ENCODE measurements around the gene COX6A2. TPM values are rescaled to one million over a fixed set of nuclear protein-coding genes. Genes with fewer than 3 reads are reported as not detected.

The COX6A2 gene
- total RNA-seq, 2 donors from 2014 or later: not detected

DNA sequence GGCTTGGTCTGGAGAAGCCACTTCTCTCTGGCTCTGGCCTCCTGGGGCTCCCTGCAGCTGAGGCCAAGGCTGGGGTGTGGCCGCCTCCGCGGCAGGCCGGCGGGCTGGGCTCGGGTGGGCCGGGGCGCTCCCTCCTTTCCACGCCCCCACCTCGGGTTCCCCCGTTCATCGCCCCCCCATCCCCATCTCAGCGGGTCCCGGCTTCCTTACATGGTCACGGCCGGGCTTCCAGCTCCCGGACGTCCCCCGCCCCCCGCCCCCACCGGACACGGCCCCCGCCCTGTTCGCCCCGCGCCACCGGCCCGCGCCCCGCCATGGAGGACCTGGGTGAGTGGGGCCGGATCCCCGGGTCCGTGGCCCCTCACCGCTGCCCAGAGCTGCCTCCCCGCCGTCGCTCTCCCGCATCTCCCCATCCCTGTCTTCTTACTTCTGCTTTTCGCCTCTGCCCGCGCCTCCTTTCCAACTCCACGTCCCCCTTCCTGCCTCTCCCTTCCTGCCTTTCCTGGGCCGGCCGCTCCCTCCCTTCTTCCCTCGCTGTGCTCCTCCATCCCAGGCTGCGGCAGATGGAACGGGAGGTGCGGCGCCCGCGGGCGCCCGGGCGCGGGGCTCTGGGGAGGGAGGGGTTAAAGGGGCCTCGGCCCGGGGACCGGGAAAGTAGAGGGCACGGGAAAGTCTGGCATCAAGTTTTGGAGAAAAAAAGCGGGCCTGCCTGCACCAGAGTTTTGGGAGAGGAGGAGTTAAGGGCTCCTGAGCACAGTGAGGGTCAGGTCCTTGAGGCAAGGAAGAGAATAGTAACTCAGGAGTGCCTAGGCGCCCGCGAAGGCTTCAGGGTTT is 43.9 kb upstream of the COX6A2 start, which contains the start of gene TGFB1I1:
TGFB1I1 (plus strand) TSS at position 278 of the 834 bp plus-strand sequence; CDS start at position 315, 37 bp downstream.
- H3K4me1 ChIP-seq: peaks cover 4% of the 10 kb centered on the region
- intact Hi-C loops (cut with DNase I): no loop called here

DNA sequence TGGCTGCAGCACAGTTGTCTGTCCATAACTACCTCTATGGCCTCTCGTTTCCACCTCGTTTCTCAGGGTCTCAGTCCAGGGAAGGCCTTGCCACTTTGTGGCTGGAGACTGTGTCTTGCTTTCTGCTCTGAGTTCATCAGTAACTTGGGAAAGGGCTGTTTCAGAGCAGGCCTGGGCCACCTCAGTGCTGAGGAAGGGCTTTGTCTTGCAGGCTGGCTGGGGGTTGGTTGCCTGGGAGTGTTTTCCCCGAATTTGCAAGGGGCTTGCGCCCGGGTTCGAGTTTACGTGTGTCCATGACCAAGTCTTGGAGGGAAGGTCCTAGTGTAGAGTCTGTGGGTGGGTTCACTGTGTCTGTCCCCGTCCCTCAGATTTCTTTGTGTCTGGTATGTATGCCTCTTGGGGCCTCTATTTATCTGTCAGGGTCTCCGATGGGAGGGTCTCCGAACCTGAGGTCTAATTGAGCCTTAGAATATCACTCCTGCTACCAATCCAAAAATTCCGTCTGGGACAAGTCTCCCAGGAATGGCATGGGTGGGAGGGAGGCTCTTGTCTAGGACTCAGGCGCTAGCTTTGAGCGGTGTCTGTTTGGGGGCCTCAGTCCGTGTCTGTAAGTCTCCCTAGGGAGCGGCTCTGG is 43.2 kb upstream of the COX6A2 start:
- H3K4me1 ChIP-seq: peaks cover 4% of the 10 kb centered on the region
- TF ChIP-seq, protein P1, sequence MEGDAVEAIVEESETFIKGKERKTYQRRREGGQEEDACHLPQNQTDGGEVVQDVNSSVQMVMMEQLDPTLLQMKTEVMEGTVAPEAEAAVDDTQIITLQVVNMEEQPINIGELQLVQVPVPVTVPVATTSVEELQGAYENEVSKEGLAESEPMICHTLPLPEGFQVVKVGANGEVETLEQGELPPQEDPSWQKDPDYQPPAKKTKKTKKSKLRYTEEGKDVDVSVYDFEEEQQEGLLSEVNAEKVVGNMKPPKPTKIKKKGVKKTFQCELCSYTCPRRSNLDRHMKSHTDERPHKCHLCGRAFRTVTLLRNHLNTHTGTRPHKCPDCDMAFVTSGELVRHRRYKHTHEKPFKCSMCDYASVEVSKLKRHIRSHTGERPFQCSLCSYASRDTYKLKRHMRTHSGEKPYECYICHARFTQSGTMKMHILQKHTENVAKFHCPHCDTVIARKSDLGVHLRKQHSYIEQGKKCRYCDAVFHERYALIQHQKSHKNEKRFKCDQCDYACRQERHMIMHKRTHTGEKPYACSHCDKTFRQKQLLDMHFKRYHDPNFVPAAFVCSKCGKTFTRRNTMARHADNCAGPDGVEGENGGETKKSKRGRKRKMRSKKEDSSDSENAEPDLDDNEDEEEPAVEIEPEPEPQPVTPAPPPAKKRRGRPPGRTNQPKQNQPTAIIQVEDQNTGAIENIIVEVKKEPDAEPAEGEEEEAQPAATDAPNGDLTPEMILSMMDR (IDR thresholded peaks at IDR 0.05): no peak
- intact Hi-C loops (cut with DNase I): no loop called here
- H3K9ac ChIP-seq (ENCODE audit: low read depth in 2 of 2, low read length in 2 of 2): peak overlapping the region; percentile 51 to 54
- no peaks in the 10 kb centered on the region for H3K9me3 ChIP-seq
- H3K4me3 ChIP-seq: peak overlapping the region; percentile 37
- no peaks in the 10 kb centered on the region for H3K36me3 ChIP-seq
- no peaks in the 10 kb centered on the region for H3K27me3 ChIP-seq
- H3K27ac ChIP-seq: peak overlapping the region; percentile 85
- DNase-seq: no peak

More for the DNA sequence above, 43.9 kb upstream of the COX6A2 start, which contains the start of gene TGFB1I1:
- peak; percentile 60 for DNase-seq
- no peaks in the 10 kb centered on the region for H3K9me3 ChIP-seq
- TF ChIP-seq, protein P1 (IDR thresholded peaks at IDR 0.05): no peak
- no peaks in the 10 kb centered on the region for H3K36me3 ChIP-seq
- H3K9ac ChIP-seq (ENCODE audit: low read depth in 2 of 2, low read length in 2 of 2): peak within 1 kb of the TSS; percentile 59 to 68
- no peaks in the 10 kb centered on the region for H3K27me3 ChIP-seq
- peak within 1 kb of the TSS; percentile 85 for H3K27ac ChIP-seq
- H3K4me3 ChIP-seq: peak within 1 kb of the TSS; percentile 37

DNA sequence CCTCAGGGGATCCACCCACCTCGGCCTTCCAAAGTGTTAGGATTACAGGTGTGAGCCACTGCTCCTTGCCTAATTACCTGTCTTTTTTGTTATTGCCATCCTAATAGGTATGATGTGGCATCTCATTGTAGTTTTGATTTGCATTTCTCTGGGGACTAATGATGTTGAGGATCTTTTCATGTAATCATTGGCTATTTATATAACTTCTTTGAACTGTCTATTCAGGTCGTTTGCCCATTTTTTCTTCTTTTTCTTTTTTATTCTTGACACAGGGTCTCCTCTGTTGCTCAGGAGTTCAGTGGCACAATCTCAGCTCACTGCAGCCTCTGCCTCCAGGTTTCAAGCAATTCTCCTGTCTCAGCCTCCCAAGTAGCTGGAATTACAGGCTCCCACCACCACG is 42.5 kb upstream of the COX6A2 start:
- H3K9ac ChIP-seq (ENCODE audit: low read depth in 2 of 2, low read length in 2 of 2): no peak overlapping the region
- H3K36me3 ChIP-seq: no peaks in the 10 kb centered on the region
- H3K4me3 ChIP-seq: no peak overlapping the region
- intact Hi-C loops (cut with DNase I): no loop called here
- no peak for DNase-seq
- H3K4me1 ChIP-seq: peaks cover under 1% of the 10 kb centered on the region
- TF ChIP-seq, protein P1 (IDR thresholded peaks at IDR 0.05): no peak
- no peaks in the 10 kb centered on the region for H3K27me3 ChIP-seq
- H3K27ac ChIP-seq: peak overlapping the region; percentile 85
- no peaks in the 10 kb centered on the region for H3K9me3 ChIP-seq

DNA sequence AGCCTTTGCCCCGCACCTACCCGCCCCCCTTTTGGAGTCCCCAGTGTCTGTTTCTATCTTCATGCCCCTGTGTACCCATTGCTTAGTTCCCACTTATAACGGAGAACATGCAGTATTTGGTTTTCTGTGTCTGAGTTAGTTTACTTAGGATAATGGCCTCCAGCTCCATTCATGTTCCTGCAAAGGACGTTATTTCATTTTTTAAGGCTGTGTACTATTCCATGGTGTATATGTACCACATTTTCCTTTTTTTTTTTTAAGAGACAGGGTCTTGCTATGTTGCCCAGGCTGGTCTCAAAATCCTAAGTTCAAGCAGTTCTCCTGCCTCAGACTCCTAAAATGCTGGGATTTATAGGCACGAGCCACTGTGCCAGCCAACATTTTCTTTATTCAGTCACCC is 39.7 kb upstream of the COX6A2 start:
- TF ChIP-seq, protein P1 (IDR thresholded peaks at IDR 0.05): no peak
- no peaks in the 10 kb centered on the region for H3K4me1 ChIP-seq
- no peak for DNase-seq
- no peak overlapping the region for H3K27ac ChIP-seq
- H3K36me3 ChIP-seq: no peaks in the 10 kb centered on the region
- H3K9ac ChIP-seq (ENCODE audit: low read depth in 2 of 2, low read length in 2 of 2): no peak overlapping the region
- no peak overlapping the region for H3K4me3 ChIP-seq
- H3K27me3 ChIP-seq: no peaks in the 10 kb centered on the region
- no peaks in the 10 kb centered on the region for H3K9me3 ChIP-seq
- intact Hi-C loops (cut with DNase I): no loop called here

DNA sequence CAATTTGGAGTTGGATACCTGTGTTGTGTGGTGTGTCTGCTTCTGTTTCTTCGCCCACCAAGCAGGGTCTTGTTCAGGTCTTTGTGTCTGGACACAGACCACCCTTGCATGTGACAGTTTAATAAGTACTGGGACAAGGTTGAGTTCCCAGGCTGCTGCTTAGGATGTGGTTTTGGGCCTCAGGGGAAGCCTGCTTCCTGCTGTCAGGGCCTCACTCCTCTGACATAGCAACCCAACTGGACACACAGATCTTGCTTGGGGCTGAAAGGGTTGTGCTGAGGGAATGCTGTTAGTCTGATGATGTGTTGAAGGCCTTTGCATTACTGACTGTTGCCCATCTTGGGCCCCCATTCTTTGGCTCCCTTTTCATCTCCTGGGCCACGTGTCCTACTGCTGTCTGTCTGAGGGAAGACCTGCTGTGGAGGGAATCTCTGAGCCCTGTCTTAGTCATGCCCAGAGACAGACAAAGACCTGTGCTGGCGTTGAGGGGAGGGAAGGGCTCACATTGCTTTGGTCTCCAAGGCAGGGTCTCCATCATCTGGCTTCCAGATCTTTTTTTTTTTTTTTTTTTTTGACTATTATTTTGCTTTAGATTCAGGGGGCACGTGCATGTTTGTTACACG is 39.1 kb upstream of the COX6A2 start:
- no peaks in the 10 kb centered on the region for H3K27me3 ChIP-seq
- TF ChIP-seq, protein P1 (IDR thresholded peaks at IDR 0.05): no peak
- no peaks in the 10 kb centered on the region for H3K4me1 ChIP-seq
- no peak for DNase-seq
- H3K9ac ChIP-seq (ENCODE audit: low read depth in 2 of 2, low read length in 2 of 2): no peak overlapping the region
- no peaks in the 10 kb centered on the region for H3K9me3 ChIP-seq
- no peaks in the 10 kb centered on the region for H3K36me3 ChIP-seq
- no peak overlapping the region for H3K4me3 ChIP-seq
- intact Hi-C loops (cut with DNase I): no loop called here
- H3K27ac ChIP-seq: no peak overlapping the region
